HL-60 (cell line): ENCODE data around the gene LEMD2.

Experiments
- DNase-seq, 2 experiments: peaks; one replicate each; pipeline ENCODE4 v3.0.0-alpha.2; 2010 to 2020; ENCODE audit warnings: low read depth in 1 of 2, low spot score in 1 of 2
- H3K27ac ChIP-seq: fragments of 250-450 bp; sonication (Bioruptor Pico); replicated peaks from 2 replicates; pipeline ENCODE4 v1.5.1; 2020; ENCODE audit warnings: mild to moderate bottlenecking, moderate library complexity
- H3K27me3 ChIP-seq: fragments of 250-450 bp; sonication (Bioruptor Pico); 2 replicates; pipeline ENCODE4 v1.5.1; 2021; ENCODE audit warnings: mild to moderate bottlenecking, moderate library complexity; ENCODE audit not compliant: insufficient read depth, poor library complexity, severe bottlenecking
- H3K4me3 ChIP-seq: replicated peaks from 2 replicates; pipeline ENCODE4 v1.5.1; 2011; ENCODE audit warnings: mild to moderate bottlenecking, control low read depth, low read length; ENCODE audit not compliant: insufficient read depth
- GABPA ChIP-seq: IDR thresholded peaks from 2 replicates; pipeline ENCODE4 v1.6.1; 2012; ENCODE audit warnings: low read depth
- POLR2AphosphoS5 ChIP-seq: IDR thresholded peaks from 2 replicates; pipeline ENCODE4 v1.6.1; 2012; ENCODE audit warnings: low read depth
- SPI1 ChIP-seq: IDR thresholded peaks from 2 replicates; pipeline ENCODE4 v1.6.1; 2012; ENCODE audit warnings: low read depth, mild to moderate bottlenecking, borderline replicate concordance
- TF ChIP-seq, protein P1 (sequence below): IDR thresholded peaks from one replicate; pipeline ENCODE4 v1.5.1; 2011; ENCODE audit warnings: low read length, control low read depth, inconsistent platforms; ENCODE audit not compliant: insufficient read depth
- TF ChIP-seq, protein P2 (sequence below): IDR thresholded peaks from 2 replicates; pipeline ENCODE4 v1.6.1; 2012; ENCODE audit warnings: low read depth; ENCODE audit not compliant: insufficient replicate concordance

Gene LEMD2

DNA sequence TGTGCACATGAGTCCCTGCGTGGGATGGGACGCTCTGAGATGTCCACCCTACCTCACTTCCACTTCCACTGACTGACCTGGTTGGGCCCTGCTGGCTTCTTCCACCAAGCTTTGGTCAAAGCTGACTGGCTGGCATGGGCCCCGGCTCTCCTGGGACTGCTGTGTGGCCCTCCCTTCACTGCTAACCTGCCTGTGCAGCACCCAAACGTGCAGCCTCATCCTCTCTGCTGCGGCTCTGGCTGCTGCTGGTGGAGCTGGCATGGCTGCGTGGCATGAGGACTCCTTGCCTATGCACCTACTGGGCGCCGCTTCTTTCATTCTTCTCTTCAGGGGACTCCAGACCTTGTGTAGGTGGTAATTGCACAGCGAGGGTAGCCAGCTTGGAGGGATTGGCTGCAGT is 23.6 kb downstream of the LEMD2 start:
- Histone ChIP-seq H3K4me3 (no peak overlapping the region), H3K27ac (no peak overlapping the region), H3K27me3 (peaks cover 5% of the 10 kb centered on the region)
- TF ChIP-seq, protein P1, sequence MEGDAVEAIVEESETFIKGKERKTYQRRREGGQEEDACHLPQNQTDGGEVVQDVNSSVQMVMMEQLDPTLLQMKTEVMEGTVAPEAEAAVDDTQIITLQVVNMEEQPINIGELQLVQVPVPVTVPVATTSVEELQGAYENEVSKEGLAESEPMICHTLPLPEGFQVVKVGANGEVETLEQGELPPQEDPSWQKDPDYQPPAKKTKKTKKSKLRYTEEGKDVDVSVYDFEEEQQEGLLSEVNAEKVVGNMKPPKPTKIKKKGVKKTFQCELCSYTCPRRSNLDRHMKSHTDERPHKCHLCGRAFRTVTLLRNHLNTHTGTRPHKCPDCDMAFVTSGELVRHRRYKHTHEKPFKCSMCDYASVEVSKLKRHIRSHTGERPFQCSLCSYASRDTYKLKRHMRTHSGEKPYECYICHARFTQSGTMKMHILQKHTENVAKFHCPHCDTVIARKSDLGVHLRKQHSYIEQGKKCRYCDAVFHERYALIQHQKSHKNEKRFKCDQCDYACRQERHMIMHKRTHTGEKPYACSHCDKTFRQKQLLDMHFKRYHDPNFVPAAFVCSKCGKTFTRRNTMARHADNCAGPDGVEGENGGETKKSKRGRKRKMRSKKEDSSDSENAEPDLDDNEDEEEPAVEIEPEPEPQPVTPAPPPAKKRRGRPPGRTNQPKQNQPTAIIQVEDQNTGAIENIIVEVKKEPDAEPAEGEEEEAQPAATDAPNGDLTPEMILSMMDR, result no peak
- TF ChIP-seq GABPA (no peak), POLR2AphosphoS5 (no peak), SPI1 (no peak)
- TF ChIP-seq, protein P2, sequence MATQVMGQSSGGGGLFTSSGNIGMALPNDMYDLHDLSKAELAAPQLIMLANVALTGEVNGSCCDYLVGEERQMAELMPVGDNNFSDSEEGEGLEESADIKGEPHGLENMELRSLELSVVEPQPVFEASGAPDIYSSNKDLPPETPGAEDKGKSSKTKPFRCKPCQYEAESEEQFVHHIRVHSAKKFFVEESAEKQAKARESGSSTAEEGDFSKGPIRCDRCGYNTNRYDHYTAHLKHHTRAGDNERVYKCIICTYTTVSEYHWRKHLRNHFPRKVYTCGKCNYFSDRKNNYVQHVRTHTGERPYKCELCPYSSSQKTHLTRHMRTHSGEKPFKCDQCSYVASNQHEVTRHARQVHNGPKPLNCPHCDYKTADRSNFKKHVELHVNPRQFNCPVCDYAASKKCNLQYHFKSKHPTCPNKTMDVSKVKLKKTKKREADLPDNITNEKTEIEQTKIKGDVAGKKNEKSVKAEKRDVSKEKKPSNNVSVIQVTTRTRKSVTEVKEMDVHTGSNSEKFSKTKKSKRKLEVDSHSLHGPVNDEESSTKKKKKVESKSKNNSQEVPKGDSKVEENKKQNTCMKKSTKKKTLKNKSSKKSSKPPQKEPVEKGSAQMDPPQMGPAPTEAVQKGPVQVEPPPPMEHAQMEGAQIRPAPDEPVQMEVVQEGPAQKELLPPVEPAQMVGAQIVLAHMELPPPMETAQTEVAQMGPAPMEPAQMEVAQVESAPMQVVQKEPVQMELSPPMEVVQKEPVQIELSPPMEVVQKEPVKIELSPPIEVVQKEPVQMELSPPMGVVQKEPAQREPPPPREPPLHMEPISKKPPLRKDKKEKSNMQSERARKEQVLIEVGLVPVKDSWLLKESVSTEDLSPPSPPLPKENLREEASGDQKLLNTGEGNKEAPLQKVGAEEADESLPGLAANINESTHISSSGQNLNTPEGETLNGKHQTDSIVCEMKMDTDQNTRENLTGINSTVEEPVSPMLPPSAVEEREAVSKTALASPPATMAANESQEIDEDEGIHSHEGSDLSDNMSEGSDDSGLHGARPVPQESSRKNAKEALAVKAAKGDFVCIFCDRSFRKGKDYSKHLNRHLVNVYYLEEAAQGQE, result no peak
- DNase-seq, result no peak

DNA sequence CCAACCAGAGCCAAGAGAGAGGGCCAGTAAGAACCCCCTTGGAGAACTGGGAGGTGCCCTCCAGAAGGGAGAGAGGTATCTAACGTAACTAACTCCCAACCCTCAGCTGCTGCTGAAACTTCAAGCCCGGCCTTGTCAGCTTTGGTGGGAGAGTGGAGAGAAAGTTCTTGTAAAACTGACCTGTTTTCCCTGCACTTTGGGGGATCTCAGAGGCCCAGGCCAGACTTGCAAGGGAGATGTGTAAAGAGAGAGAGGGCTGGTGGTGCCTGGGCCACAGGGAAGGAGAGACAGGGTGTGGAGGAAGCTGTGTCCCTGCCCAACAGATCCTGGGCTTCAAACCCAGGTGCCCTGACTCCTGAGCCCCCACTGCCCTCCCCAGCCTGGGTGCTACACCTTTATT is 24.9 kb downstream of the LEMD2 start:
- TF ChIP-seq GABPA, result no peak
- TF ChIP-seq, protein P2, result no peak
- TF ChIP-seq POLR2AphosphoS5, result no peak
- TF ChIP-seq, protein P1, result no peak
- no peak for TF ChIP-seq SPI1
- no peaks in the 10 kb centered on the region for H3K27me3 ChIP-seq
- no peak for DNase-seq
- no peak overlapping the region for H3K27ac ChIP-seq
- H3K4me3 ChIP-seq, result no peak overlapping the region

DNA sequence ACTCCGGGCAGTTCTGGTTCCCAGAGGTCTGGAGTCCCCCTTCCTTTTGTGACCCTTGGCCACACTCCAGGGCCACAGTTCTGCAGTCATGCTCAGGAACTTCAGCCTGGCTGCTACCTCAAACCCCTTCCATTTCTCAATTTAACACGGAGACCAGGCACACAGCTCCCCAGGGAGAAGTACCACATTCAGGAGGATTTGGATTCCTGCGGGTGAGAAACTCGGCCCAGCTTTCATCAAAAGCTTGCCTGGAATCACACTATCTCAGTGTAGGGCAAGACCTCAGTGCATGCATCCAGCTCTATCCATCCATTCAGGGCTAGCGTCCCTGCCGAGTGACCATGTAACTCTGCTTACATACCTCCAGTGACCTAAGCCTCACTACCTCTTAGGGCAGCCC is 25.4 kb downstream of the LEMD2 start:
- no peak for DNase-seq
- TF ChIP-seq POLR2AphosphoS5 (no peak), GABPA (no peak), SPI1 (no peak)
- TF ChIP-seq, protein P2, result no peak
- TF ChIP-seq, protein P1, result no peak
- H3K27ac ChIP-seq, result no peak overlapping the region
- no peak overlapping the region for H3K4me3 ChIP-seq
- H3K27me3 ChIP-seq, result no peaks in the 10 kb centered on the region
